Measurements from ENCODE around the gene GSX2. TPM values are rescaled to one million over a fixed set of nuclear protein-coding genes. Genes with fewer than 3 reads are reported as not detected.

Gene GSX2
- total RNA-seq, 1 donor from 2014 or later = 14.0 TPM

DNA sequence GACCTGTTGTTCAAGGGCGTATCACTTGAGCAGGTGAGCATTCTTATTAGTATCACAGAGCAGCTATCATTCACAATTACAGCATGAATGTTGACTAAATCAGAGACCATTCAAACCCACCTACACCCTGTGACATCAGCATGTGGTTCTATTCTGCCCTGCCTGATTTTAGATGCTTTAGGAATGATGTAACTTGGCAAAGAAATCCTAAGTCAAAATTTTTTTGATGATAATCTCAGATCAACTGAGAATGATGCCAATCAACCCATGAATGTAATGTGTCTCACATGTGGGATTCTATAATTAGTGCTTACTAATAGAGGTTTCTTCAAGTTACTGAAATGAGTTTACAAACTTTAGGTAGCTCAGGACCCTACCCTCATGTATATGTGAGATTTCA lies 22.2 kb upstream of the GSX2 start:
- no peak for DNase-seq (ENCODE audit: low spot score)

GRCh38 chr4:54082168-54082567 lies 17.8 kb upstream of the GSX2 start:
- DNase-seq (ENCODE audit: low spot score) = peak; percentile 84

GRCh38 chr4:54085284-54085683 lies 14.7 kb upstream of the GSX2 start:
- DNase-seq (ENCODE audit: low spot score) = no peak

- DNase-seq (ENCODE audit: low spot score) = no peak
Measured at GRCh38 chr4:54089875-54090274, 10.1 kb upstream of the GSX2 start.

GRCh38 chr4:54090404-54090803 lies 9.6 kb upstream of the GSX2 start:
- DNase-seq (ENCODE audit: low spot score) = no peak

- peak; percentile 46 for DNase-seq (ENCODE audit: low spot score)
Measured at GRCh38 chr4:54090804-54091623, 8.9 kb upstream of the GSX2 start.

- DNase-seq (ENCODE audit: low spot score) = peak; percentile 89
Measured at GRCh38 chr4:54091637-54092404, 8.1 kb upstream of the GSX2 start.

- DNase-seq (ENCODE audit: low spot score) = no peak
Measured at GRCh38 chr4:54092405-54093323, 7.3 kb upstream of the GSX2 start.

GRCh38 chr4:54093324-54094240 lies 6.4 kb upstream of the GSX2 start:
- DNase-seq (ENCODE audit: low spot score) = no peak

DNA sequence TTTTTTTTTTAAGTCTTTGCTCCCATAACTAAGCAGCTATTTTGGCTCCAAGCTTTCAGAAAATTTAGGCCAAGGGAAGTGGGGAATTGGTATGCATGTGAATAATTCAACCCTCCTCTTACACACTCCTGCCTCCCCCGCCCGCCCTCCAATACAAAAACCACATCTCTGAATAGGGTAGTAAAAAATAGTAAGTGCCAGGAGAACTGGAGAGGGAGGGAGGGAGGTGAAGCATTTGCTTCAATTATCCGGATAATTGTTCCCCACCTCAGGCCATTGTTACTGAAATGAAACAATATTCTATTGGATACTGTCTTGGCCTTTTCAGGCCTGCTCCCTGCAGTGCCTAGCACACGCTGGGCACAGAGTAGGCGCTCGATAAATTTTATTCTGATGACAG lies 5.5 kb upstream of the GSX2 start:
- DNase-seq (ENCODE audit: low spot score) = no peak

DNA sequence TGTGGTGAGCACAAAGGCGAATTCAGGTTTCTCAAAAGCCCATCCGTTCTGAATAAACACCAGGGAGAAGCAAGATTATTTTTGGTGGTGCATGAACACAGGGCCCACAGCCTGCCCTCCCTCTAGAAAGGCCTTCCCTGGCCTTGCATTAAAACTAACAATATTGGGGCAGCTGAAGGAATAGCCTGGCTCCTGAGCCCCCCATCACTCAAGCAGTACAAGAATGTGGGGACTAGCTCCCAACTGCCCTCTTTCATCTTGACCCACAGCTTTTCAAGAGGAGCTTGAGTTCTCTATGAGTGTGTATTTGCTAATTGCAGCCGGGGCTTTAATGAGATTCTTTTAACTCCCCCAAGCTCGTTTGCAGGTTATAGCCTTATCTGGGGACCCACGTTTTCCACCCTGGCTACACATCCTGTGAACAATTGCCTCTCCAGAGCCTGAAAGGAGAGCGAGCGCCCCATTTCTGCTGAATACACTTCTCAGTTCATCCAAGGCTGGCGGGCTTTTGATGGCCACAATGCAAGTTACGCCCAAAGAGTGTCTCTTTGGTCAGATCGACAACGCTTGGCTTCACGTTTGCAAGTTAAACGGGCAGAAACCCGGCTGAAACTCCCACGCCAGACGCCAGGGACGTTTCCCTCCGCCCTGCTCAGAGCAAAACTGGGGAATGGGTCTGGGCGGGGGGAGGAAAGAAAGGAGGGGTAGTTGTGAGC lies 4.7 kb upstream of the GSX2 start:
- DNase-seq (ENCODE audit: low spot score) = no peak

- no peak for DNase-seq (ENCODE audit: low spot score)
Measured at GRCh38 chr4:54096295-54096962, 3.5 kb upstream of the GSX2 start.

GRCh38 chr4:54097152-54097551 lies 2.8 kb upstream of the GSX2 start:
- DNase-seq (ENCODE audit: low spot score) = no peak

DNA sequence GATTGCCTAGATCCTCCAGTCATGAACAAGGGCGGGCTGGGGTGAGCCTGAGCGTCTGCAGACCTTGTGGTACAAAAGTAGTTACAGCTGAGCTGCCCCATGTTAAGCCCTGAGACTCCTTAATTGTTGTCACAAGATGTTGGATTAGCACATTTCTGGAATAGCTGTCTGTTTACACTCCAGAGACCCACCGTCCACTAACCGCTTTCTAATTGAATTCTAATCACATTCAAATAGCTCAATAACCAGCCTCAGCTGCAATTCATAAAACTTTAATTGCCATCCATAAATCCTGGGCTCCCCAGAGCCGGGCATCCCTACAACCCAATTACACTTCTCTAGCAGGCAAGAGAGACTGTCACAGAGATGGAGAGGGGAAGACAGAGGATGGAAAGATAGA lies 1.6 kb upstream of the GSX2 start:
- DNase-seq (ENCODE audit: low spot score) = no peak

- no peak for DNase-seq (ENCODE audit: low spot score)
Measured at GRCh38 chr4:54099287-54099747, 646 bp upstream of the GSX2 start.

DNA sequence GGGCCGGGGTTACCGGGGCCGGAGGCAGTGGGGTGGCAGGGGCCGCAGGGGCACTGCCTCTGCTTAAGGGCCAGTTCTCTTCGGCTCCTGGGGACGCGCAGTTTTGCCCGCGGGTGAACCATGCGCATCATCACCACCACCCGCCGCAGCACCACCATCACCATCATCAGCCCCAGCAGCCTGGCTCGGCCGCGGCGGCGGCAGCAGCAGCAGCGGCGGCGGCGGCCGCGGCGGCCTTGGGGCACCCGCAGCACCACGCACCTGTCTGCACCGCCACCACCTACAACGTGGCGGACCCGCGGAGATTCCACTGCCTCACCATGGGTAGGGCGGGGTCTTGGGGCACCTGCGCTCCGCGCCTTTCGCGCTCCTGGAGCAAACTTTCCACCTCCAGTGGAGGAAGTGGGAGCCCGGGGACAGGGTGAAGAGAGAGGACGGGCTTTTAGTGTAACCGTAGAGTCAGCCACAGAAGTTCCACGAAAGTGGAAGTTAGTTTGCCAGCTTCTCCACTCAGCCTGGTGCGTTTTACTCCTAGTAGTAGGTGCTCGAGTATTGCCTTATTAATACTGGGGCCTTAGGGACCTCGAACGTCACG lies 729 bp downstream of the GSX2 start:
- DNase-seq (ENCODE audit: low spot score) = no peak

- no peak for DNase-seq (ENCODE audit: low spot score)
Measured at GRCh38 chr4:54101190-54102041, 1.5 kb downstream of the GSX2 start.

GRCh38 chr4:54102531-54103106 lies 2.7 kb downstream of the GSX2 start:
- no peak for DNase-seq (ENCODE audit: low spot score)

Data from umbilical cord (tissue), 2 donors.